HepG2 (cell line): ENCODE results near the gene GP2. TPM values are rescaled to one million over a fixed set of nuclear protein-coding genes. Genes with fewer than 3 reads are reported as not detected.

Source experiments
- ATAC-seq: fragments of 200-7000 bp; cut with Tn5 transposase; 3 replicates; pipeline ENCODE4 v1.9.1; 2020; ENCODE audit warnings: mild to moderate bottlenecking, moderate library complexity
- BruUV-seq: library from RNA; stranded (reverse); fragments of 400-500 nt; replicated peaks from 2 replicates; lab custom pipeline; 2021; lab: Mats Ljungman, UMichigan
- CTCF ChIA-PET: fragments of 300-600 bp; formaldehyde crosslinking; extraction: SDS; loops from one replicate; lab custom pipeline; 2021; ENCODE audit warnings: low total read pairs, inconsistent platforms, low intra/inter-chr PET ratio; lab: Yijun Ruan, JAX
- POLR2A ChIA-PET: fragments of 350-600 bp; sonication (Branson Sonifier 250); formaldehyde crosslinking; loops from one replicate; lab custom pipeline; 2020; ENCODE audit warnings: antibody characterized with exemption, inconsistent platforms; lab: Yijun Ruan, JAX
- DNase-seq: peaks from one replicate; pipeline ENCODE4 v3.0.0-alpha.2; 2015; ENCODE audit warnings: low spot score
- FAIRE-seq: peaks from 3 replicates; lab custom pipeline; 2011; peaks lifted over from hg19 to GRCh38; lab: Jason Lieb, UNC
- H2AFZ ChIP-seq: one replicate; pipeline ENCODE4 v1.6.1; 2011; ENCODE audit warnings: low read length, inconsistent platforms
- H3K27ac ChIP-seq: fragments of 300-600 bp; 3 replicates; pipeline ENCODE4 v1.8.0; 2011; ENCODE audit warnings: mixed run types, mild to moderate bottlenecking, mixed read lengths, low read length, inconsistent platforms; ENCODE audit not compliant: insufficient read depth; ENCODE audit errors: extremely low read length
- H3K27me3 ChIP-seq, 2 experiments: fragments of 200-600 bp in 1 of 2; 2 replicates in 1 of 2; 3 replicates in 1 of 2; pipeline versions ENCODE4 v1.6.0 to v1.8.0; 2011; ENCODE audit warnings: low read length in 2 of 2, mild to moderate bottlenecking in 2 of 2, moderate library complexity in 2 of 2, inconsistent platforms in 1 of 2; ENCODE audit not compliant: insufficient read depth in 2 of 2, control insufficient read depth in 1 of 2
- H3K36me3 ChIP-seq, 2 experiments: fragments of 200-600 bp in 1 of 2; replicated peaks in 1 of 2; 2 replicates in 1 of 2; 3 replicates in 1 of 2; pipeline versions ENCODE4 v1.5.1 to v1.8.0; 2011; ENCODE audit warnings: low read length in 2 of 2, inconsistent platforms in 1 of 2; ENCODE audit not compliant: insufficient read depth in 2 of 2, control insufficient read depth in 1 of 2
- H3K4me1 ChIP-seq: 2 replicates; pipeline ENCODE4 v1.5.1; 2012; ENCODE audit warnings: low read length, inconsistent platforms; ENCODE audit not compliant: insufficient read depth
- H3K4me2 ChIP-seq: 2 replicates; pipeline ENCODE4 v1.6.0; 2011; ENCODE audit warnings: low read depth, low read length, inconsistent platforms
- H3K4me3 ChIP-seq, 3 experiments: fragments of 200-600 bp in 1 of 3; sonication (generic), shearing (Covaris generic) in 1 of 3; replicated peaks in 1 of 3; 2 replicates each; pipeline ENCODE4 v1.5.1; 2011 to 2016; ENCODE audit warnings: low read length in 3 of 3, inconsistent platforms in 2 of 3, low read depth in 2 of 3, mild to moderate bottlenecking in 2 of 3, control low read depth in 1 of 3, mixed read lengths in 1 of 3; ENCODE audit not compliant: insufficient read depth in 1 of 3
- H3K79me2 ChIP-seq: one replicate; pipeline ENCODE4 v1.6.1; 2011; ENCODE audit warnings: low read length, inconsistent platforms; ENCODE audit not compliant: insufficient read depth
- H3K9ac ChIP-seq: 2 replicates; pipeline ENCODE4 v1.6.0; 2011; ENCODE audit warnings: mild to moderate bottlenecking, low read depth, low read length, inconsistent platforms; ENCODE audit not compliant: insufficient read depth
- H3K9me3 ChIP-seq: 2 replicates; pipeline ENCODE4 v1.5.1; 2012; ENCODE audit warnings: mild to moderate bottlenecking, low read length
- H4K20me1 ChIP-seq: 2 replicates; pipeline ENCODE4 v1.6.0; 2011; ENCODE audit warnings: inconsistent platforms, mild to moderate bottlenecking, low read length, moderate library complexity; ENCODE audit not compliant: insufficient read depth
- ADNP ChIP-seq: sonication (generic); formaldehyde crosslinking; IDR thresholded peaks from 2 replicates; pipeline ENCODE4 v1.4.0; 2020; ENCODE audit warnings: missing genetic modification reagents
- CEBPG ChIP-seq: IDR thresholded peaks from 2 replicates; pipeline ENCODE4 v1.6.1; 2016
- CSRNP1 ChIP-seq: sonication (generic); formaldehyde crosslinking; IDR thresholded peaks from 2 replicates; pipeline ENCODE4 v1.8.1; 2023; ENCODE audit warnings: mild to moderate bottlenecking, missing genetic modification reagents
- ESRRA ChIP-seq: sonication (generic); formaldehyde crosslinking; IDR thresholded peaks from 2 replicates; pipeline ENCODE4 v1.5.1; 2020; ENCODE audit warnings: mild to moderate bottlenecking, low read depth, missing genetic modification reagents
- FOXM1 ChIP-seq: sonication (generic); formaldehyde crosslinking; IDR thresholded peaks from 2 replicates; pipeline ENCODE4 v1.5.0; 2020; ENCODE audit warnings: missing genetic modification reagents
- FOXO4 ChIP-seq: sonication (generic); formaldehyde crosslinking; conservative IDR thresholded peaks from 2 replicates; pipeline ENCODE4 v1.8.1; 2023; ENCODE audit warnings: missing genetic modification reagents
- HIVEP1 ChIP-seq: sonication (generic); formaldehyde crosslinking; IDR thresholded peaks from 2 replicates; pipeline ENCODE4 v1.4.0; 2020; ENCODE audit warnings: mild to moderate bottlenecking, missing genetic modification reagents
- HOXA5 ChIP-seq: sonication (generic); formaldehyde crosslinking; IDR thresholded peaks from 2 replicates; pipeline ENCODE4 v1.4.0; 2020; ENCODE audit warnings: missing genetic modification reagents
- KMT2A ChIP-seq: sonication (generic); formaldehyde crosslinking; IDR thresholded peaks from 2 replicates; pipeline ENCODE4 v1.4.0; 2020; ENCODE audit warnings: missing genetic modification reagents
- RFXAP ChIP-seq: sonication (generic); formaldehyde crosslinking; IDR thresholded peaks from 2 replicates; pipeline ENCODE4 v1.4.0; 2020; ENCODE audit warnings: missing genetic modification reagents, borderline replicate concordance
- RNF2 ChIP-seq: fragments of 450-650 bp; conservative IDR thresholded peaks from 2 replicates; pipeline ENCODE4 v1.6.1; 2016; ENCODE audit warnings: low read depth
- SMYD3 ChIP-seq: sonication (generic); formaldehyde crosslinking; IDR thresholded peaks from 2 replicates; pipeline ENCODE4 v1.8.1; 2023; ENCODE audit warnings: mild to moderate bottlenecking, missing genetic modification reagents
- TEF ChIP-seq: sonication (generic); formaldehyde crosslinking; IDR thresholded peaks from 2 replicates; pipeline ENCODE4 v1.5.0; 2020; ENCODE audit warnings: missing genetic modification reagents
- TRIM22 ChIP-seq: fragments of 450-650 bp; IDR thresholded peaks from 2 replicates; pipeline ENCODE4 v1.6.1; 2017
- ZFP37 ChIP-seq: sonication (generic); formaldehyde crosslinking; IDR thresholded peaks from 2 replicates; pipeline ENCODE4 v1.4.0; 2020; ENCODE audit warnings: missing genetic modification reagents, borderline replicate concordance
- ZFY ChIP-seq: sonication (generic); formaldehyde crosslinking; IDR thresholded peaks from 2 replicates; pipeline ENCODE4 v1.4.0; 2020; ENCODE audit warnings: missing genetic modification reagents
- ZNF160 ChIP-seq: sonication (generic); formaldehyde crosslinking; IDR thresholded peaks from 2 replicates; pipeline ENCODE4 v1.8.0; 2022; ENCODE audit warnings: mild to moderate bottlenecking, inconsistent platforms, missing genetic modification reagents
- ZUFSP ChIP-seq: sonication (generic); formaldehyde crosslinking; IDR thresholded peaks from 2 replicates; pipeline ENCODE4 v1.9.0; 2021; ENCODE audit warnings: missing genetic modification reagents, mild to moderate bottlenecking, borderline replicate concordance
- WGBS: methylation state at CpG from one replicate; pipeline ENCODE4 v1.1.6; 2017; ENCODE audit warnings: low lambda C conversion rate; 5-methylcytosine and 5-hydroxymethylcytosine counted together
- in situ Hi-C: cut with HindIII; loops from 2 replicates; pipeline ENCODE4 v1.10.0; 2017; ENCODE audit warnings: low pct_unique_long_range_greater_than_20kb; ENCODE audit not compliant: extremely low pct_ligation_motif_present
- intact Hi-C: fragments of 100-400 bp; cut with micrococcal nuclease; formaldehyde crosslinking; loops from one replicate; pipeline ENCODE4 v1.10.0; 2022; ENCODE audit not compliant: unreplicated experiment
- polyA plus RNA-seq, 8 experiments: library from polyadenylated mRNA; depleted of rRNA in 3 of 8; stranded (reverse) in 7 of 8; unstranded in 1 of 8; fragments of >200 nt; fragmentation: Illumina TruSeq in 4 of 8; extraction: Trizol in 4 of 8; gene quantifications; 2 replicates each; pipeline versions ENCODE4 v1.2.1 to v1.2.3, GENCODE V29; 2011 to 2016; ENCODE audit warnings: low read depth in 4 of 8, missing spikeins in 1 of 8, mixed read lengths in 1 of 8; ENCODE audit not compliant: insufficient read depth in 1 of 8
- total RNA-seq, 5 experiments: library from RNA; depleted of rRNA; stranded (reverse); fragments of >200 nt; fragmentation: Illumina TruSeq; extraction: Trizol; gene quantifications; 2 replicates each; pipeline ENCODE4 v1.2.3, GENCODE V29; 2016; ENCODE audit warnings: low read depth in 1 of 5

The GP2 gene
- total and polyA plus RNA-seq, 2 of the 13 experiments (the other 11 are each of a cell fraction or from before 2014, with no cell fraction given) = 0.15 to 0.69 TPM

- TF ChIP-seq HIVEP1 (no peak), FOXO4 (CRISPR knock-in tag) (no peak), CEBPG (no peak), HOXA5 (CRISPR knock-in tag) (no peak)
- TF ChIP-seq, all 625 proteins: peak for 0
These were observed 20.1 kb downstream of the GP2 start (continued) for GRCh38 chr16:20307240-20307671.

GRCh38 chr16:20306401-20306800, 20.9 kb downstream of the GP2 start:
- POLR2A ChIA-PET = interaction anchor here (0.6 kb wide), 1 partner anchor 303 kb away, joined by 3 read pairs; no protein-coding TSS in a partner anchor
- ATAC-seq (no peak), DNase-seq (no peak), FAIRE-seq (no peak)
- no peaks in the 10 kb centered on the region for H3K4me1 ChIP-seq
- H3K9ac ChIP-seq = no peak overlapping the region
- no peak overlapping the region for H2AFZ ChIP-seq
- H3K4me2 ChIP-seq = no peak overlapping the region
- 0% methylated on average over 4 of the region's 4 CpGs for WGBS
- no peaks in the 10 kb centered on the region for H4K20me1 ChIP-seq
- H3K4me3 ChIP-seq = no peak overlapping the region
- no peaks in the 10 kb centered on the region for H3K36me3 ChIP-seq
- in situ Hi-C loops = loop anchor here (25.0 kb wide), 1 partner anchor 719 kb away; no protein-coding TSS in a partner anchor
- no peak overlapping the region for H3K27ac ChIP-seq
- CTCF ChIA-PET = no interaction called here
- TF ChIP-seq TEF (CRISPR knock-in tag) (no peak), FOXM1 (CRISPR knock-in tag) (no peak), RNF2 (no peak), TRIM22 (no peak), SMYD3 (CRISPR knock-in tag) (no peak), KMT2A (CRISPR knock-in tag) (no peak), ESRRA (CRISPR knock-in tag) (no peak), ZUFSP (CRISPR knock-in tag) (no peak), CSRNP1 (CRISPR knock-in tag) (no peak), RFXAP (CRISPR knock-in tag) (no peak), ZFY (CRISPR knock-in tag) (no peak), ADNP (CRISPR knock-in tag) (no peak), ZFP37 (CRISPR knock-in tag) (no peak), ZNF160 (CRISPR knock-in tag) (no peak)
- H3K79me2 ChIP-seq = no peaks in the 10 kb centered on the region
- BruUV-seq = no TSS peak
- intact Hi-C loops = loop anchor here (10.0 kb wide), 1 partner anchor 702 kb away; no protein-coding TSS in a partner anchor
- no peaks in the 10 kb centered on the region for H3K27me3 ChIP-seq
- H3K9me3 ChIP-seq = no peaks in the 10 kb centered on the region
